CD4-positive, alpha-beta memory T cell (primary cell): ENCODE measurements around the gene NCKAP5. TPM values are rescaled to one million over a fixed set of nuclear protein-coding genes. Genes with fewer than 3 reads are reported as not detected.

ENCODE experiments used
- CTCF ChIA-PET: fragments of 350-600 bp; sonication (Branson Sonifier 250); formaldehyde crosslinking; loops from one replicate; lab custom pipeline; 2021; ENCODE audit warnings: inconsistent platforms; ENCODE audit not compliant: partially characterized antibody; lab: Charles Lee
- POLR2A ChIA-PET: fragments of 350-600 bp; sonication (Branson Sonifier 250); formaldehyde crosslinking; loops from one replicate; lab custom pipeline; 2021; ENCODE audit not compliant: partially characterized antibody; lab: Charles Lee
- DNase-seq, 5 donors: peaks; one replicate each; pipeline versions ENCODE4 v3.0.0 to v3.0.0-alpha.2; 2020 to 2022; ENCODE audit warnings: mixed read lengths in 1 of 5
- H3K27ac ChIP-seq: one replicate; pipeline ENCODE4 v1.7.0; 2013; ENCODE audit warnings: low read depth, low read length
- H3K27me3 ChIP-seq: 2 replicates; pipeline ENCODE4 v1.7.0; 2013; ENCODE audit warnings: mild to moderate bottlenecking, low read length, moderate library complexity; ENCODE audit not compliant: insufficient read depth
- H3K36me3 ChIP-seq: 2 replicates; pipeline ENCODE4 v1.7.0; 2013; ENCODE audit warnings: mild to moderate bottlenecking, low read length, moderate library complexity; ENCODE audit not compliant: insufficient read depth
- H3K4me1 ChIP-seq: 2 replicates; pipeline ENCODE4 v1.7.0; 2013; ENCODE audit warnings: mild to moderate bottlenecking, low read length, moderate library complexity; ENCODE audit not compliant: insufficient read depth
- H3K4me3 ChIP-seq, 2 donors: one replicate each; pipeline ENCODE4 v1.7.0; 2013; ENCODE audit warnings: low read length in 2 of 2, mild to moderate bottlenecking in 1 of 2
- H3K9me3 ChIP-seq, 2 donors: one replicate each; pipeline ENCODE4 v1.7.0; 2013; ENCODE audit warnings: low read length in 2 of 2, control low read depth in 1 of 2; ENCODE audit not compliant: control insufficient read depth in 1 of 2
- H3K27ac Mint-ChIP-seq, 7 donors: one replicate each; pipeline ENCODE4 v1.8.0; 2020 to 2021; ENCODE audit warnings: mixed read lengths in 7 of 7, mild to moderate bottlenecking in 6 of 7, inconsistent platforms in 3 of 7, moderate library complexity in 3 of 7
- H3K27me3 Mint-ChIP-seq, 2 donors: one replicate each; pipeline ENCODE4 v1.8.0; 2020 to 2021; ENCODE audit warnings: mixed read lengths in 2 of 2
- H3K36me3 Mint-ChIP-seq, 2 donors: one replicate each; pipeline ENCODE4 v1.8.0; 2020 to 2021; ENCODE audit warnings: mixed read lengths in 2 of 2, inconsistent platforms in 1 of 2, mild to moderate bottlenecking in 1 of 2
- H3K4me1 Mint-ChIP-seq, 4 donors: one replicate each; pipeline ENCODE4 v1.8.0; 2020 to 2021; ENCODE audit warnings: mixed read lengths in 4 of 4, mild to moderate bottlenecking in 1 of 4
- H3K4me3 Mint-ChIP-seq, 8 donors: one replicate each; pipeline ENCODE4 v1.8.0; 2020 to 2021; ENCODE audit warnings: mixed read lengths in 8 of 8, mild to moderate bottlenecking in 7 of 8, moderate library complexity in 6 of 8, inconsistent platforms in 3 of 8
- H3K9me3 Mint-ChIP-seq, 8 donors: one replicate each; pipeline ENCODE4 v1.8.0; 2020 to 2021; ENCODE audit warnings: mixed read lengths in 8 of 8, mild to moderate bottlenecking in 5 of 8, inconsistent platforms in 3 of 8, moderate library complexity in 1 of 8
- intact Hi-C: fragments of 100-400 bp; cut with micrococcal nuclease; formaldehyde crosslinking; loops from one replicate; pipeline ENCODE4 v1.15.1; 2023
- polyA plus RNA-seq, 2 donors: library from polyadenylated mRNA; unstranded; fragments of 300-500 nt; fragmentation: Illumina TruSeq; gene quantifications; one replicate each; pipeline ENCODE4 v1.2.3, GENCODE V29; 2021
- total RNA-seq, 2 experiments: library from RNA; stranded (reverse); gene quantifications; one replicate each; pipeline ENCODE4 v1.2.3, GENCODE V29; 2021

Gene NCKAP5
- total and polyA plus RNA-seq, 4 experiments from 2014 or later: not detected

DNA sequence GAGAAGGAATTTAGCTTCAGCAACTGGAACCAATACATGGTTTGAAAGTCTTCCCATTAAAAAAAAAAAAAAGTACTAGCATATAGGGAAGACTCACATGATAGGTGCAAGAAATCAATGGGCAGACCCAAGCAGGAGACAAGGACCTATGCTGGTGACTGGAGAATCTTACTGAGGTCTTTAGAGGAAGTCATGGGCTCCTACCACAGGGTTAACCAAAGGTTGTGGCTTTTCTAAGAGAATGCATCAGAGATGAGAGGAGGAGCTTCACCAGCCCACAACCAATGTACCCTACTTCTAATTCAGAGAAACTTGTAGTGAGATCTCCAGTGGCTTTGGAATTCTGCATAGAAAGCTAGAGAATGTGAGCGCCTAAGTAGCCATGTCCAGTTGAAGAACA lies 207.4 kb downstream of the NCKAP5 start:
- ChIA-PET POLR2A (no interaction called here), CTCF (no interaction called here)
- intact Hi-C loops: no loop called here
- Mint-ChIP-seq H3K36me3 (no peaks in the 10 kb centered on the region), H3K4me3 (no peak overlapping the region), H3K4me1 (no peaks in the 10 kb centered on the region), H3K9me3 (peaks cover 0 to 6% (median 4%) of the 10 kb centered on the region in 8 donors), H3K27me3 (no peaks in the 10 kb centered on the region), H3K27ac (no peak overlapping the region)
- no peak overlapping the region for H3K4me3 ChIP-seq
- DNase-seq: no peak
- H3K4me1 ChIP-seq: no peaks in the 10 kb centered on the region
- H3K9me3 ChIP-seq: no peaks in the 10 kb centered on the region
- no peaks in the 10 kb centered on the region for H3K36me3 ChIP-seq
- H3K27me3 ChIP-seq: no peaks in the 10 kb centered on the region
- H3K27ac ChIP-seq: no peak overlapping the region

DNA sequence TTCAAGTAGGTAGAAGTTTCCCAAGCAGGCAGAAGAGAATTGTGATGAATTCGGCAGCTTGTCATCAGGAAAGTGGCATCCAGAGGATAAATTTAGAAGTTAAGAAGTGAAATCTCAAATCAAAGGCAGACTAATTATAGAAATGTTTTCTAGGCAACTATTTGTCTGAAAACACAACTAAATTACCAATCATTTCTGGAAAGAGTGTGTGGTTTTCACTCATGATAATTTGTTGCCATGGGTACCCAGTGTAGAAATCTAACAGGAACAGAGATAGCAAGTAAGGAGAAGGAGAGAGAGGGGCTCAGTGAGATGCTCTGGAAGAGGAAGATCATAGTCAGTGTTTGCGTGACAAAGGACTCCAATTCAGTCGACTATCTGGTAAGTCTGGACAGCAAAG lies 208.1 kb downstream of the NCKAP5 start:
- Mint-ChIP-seq H3K4me1 (no peaks in the 10 kb centered on the region), H3K9me3 (peaks cover 0 to 6% (median 4%) of the 10 kb centered on the region in 8 donors), H3K27me3 (no peaks in the 10 kb centered on the region), H3K36me3 (no peaks in the 10 kb centered on the region), H3K27ac (peak overlapping the region in 1 of 7 donors; percentile 42), H3K4me3 (no peak overlapping the region)
- intact Hi-C loops: no loop called here
- Histone ChIP-seq H3K9me3 (no peaks in the 10 kb centered on the region), H3K36me3 (no peaks in the 10 kb centered on the region), H3K27me3 (no peaks in the 10 kb centered on the region), H3K27ac (no peak overlapping the region), H3K4me3 (no peak overlapping the region), H3K4me1 (no peaks in the 10 kb centered on the region)
- ChIA-PET CTCF (no interaction called here), POLR2A (no interaction called here)
- no peak for DNase-seq

DNA sequence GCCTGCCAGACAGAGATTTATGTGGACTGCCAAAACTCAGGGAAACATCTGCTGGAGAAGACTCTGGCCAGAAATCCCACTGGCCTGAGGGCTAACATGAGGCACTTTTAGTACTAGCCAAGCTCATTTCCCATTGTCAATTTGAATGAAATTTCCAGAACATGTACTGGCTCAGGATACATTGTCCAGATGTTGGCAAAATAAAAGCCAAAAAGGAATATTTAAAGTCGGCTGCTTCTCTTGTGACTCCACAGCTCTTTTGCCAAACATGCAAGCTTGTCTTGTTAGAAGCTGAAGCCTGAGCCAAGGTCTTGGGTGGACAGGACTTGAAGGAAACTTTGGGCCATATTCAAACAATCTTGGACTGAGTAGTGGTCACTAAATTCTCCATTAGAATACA lies 215.5 kb downstream of the NCKAP5 start:
- Mint-ChIP-seq H3K27ac (no peak overlapping the region), H3K27me3 (no peaks in the 10 kb centered on the region), H3K9me3 (peaks cover 0 to 4% (median 0%) of the 10 kb centered on the region in 8 donors), H3K36me3 (no peaks in the 10 kb centered on the region), H3K4me3 (no peak overlapping the region), H3K4me1 (no peaks in the 10 kb centered on the region)
- ChIA-PET POLR2A (no interaction called here), CTCF (no interaction called here)
- Histone ChIP-seq H3K9me3 (no peaks in the 10 kb centered on the region), H3K36me3 (no peaks in the 10 kb centered on the region), H3K27ac (no peak overlapping the region), H3K4me3 (no peak overlapping the region), H3K27me3 (no peaks in the 10 kb centered on the region), H3K4me1 (no peaks in the 10 kb centered on the region)
- DNase-seq: no peak
- intact Hi-C loops: no loop called here

DNA sequence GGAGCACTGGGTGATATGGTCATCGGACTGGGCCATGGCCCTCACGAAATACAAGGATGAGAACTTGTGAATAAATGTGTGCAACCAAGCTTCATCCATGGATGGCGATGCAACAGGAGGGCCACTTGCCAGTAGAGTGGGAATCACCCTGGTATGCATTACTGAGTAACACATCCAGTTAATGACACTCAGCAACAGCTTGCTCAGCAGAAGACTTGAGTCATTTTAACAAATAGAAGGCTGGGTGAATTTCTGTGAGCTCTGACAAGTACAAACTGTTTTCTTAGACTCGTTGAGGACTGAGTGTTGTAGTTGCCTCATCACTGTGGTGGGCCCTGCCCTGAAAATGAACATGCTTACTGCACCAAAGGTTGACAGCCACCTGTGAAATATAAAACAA lies 221.6 kb downstream of the NCKAP5 start:
- Mint-ChIP-seq H3K27ac (no peak overlapping the region), H3K4me1 (no peaks in the 10 kb centered on the region)
- CTCF ChIA-PET: no interaction called here

DNA sequence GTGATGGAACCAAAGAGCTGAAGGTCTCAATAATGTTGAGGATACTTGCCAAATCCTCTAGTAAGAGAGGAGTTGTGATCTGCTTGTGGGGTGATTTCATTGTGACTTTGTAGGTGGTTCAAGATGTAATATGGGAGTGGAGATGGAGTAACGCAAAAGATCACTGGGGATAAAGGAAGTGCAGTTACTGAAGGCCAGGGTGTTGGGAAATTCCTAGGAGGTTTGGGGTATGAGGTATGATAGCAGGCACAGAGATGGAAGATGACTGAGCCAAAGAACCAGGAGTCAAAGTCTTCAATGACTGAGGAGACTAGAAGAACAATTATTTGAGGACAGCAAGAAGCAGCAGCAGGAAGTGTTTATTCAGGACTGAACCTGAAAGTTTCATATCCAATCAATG lies 222.6 kb downstream of the NCKAP5 start:
- Mint-ChIP-seq H3K9me3 (peaks cover 0 to 8% (median 4%) of the 10 kb centered on the region in 8 donors), H3K4me3 (no peak overlapping the region), H3K4me1 (no peaks in the 10 kb centered on the region), H3K36me3 (no peaks in the 10 kb centered on the region), H3K27me3 (no peaks in the 10 kb centered on the region), H3K27ac (no peak overlapping the region)
- Histone ChIP-seq H3K4me3 (no peak overlapping the region), H3K9me3 (no peaks in the 10 kb centered on the region), H3K27me3 (no peaks in the 10 kb centered on the region), H3K27ac (no peak overlapping the region), H3K36me3 (no peaks in the 10 kb centered on the region), H3K4me1 (no peaks in the 10 kb centered on the region)
- ChIA-PET POLR2A (no interaction called here), CTCF (no interaction called here)
- intact Hi-C loops: no loop called here
- DNase-seq: no peak

More for the DNA sequence above, 221.6 kb downstream of the NCKAP5 start:
- no peaks in the 10 kb centered on the region for H3K27me3 Mint-ChIP-seq
- no peaks in the 10 kb centered on the region for H3K36me3 ChIP-seq
- H3K36me3 Mint-ChIP-seq: no peaks in the 10 kb centered on the region
- DNase-seq: no peak
- POLR2A ChIA-PET: no interaction called here
- H3K9me3 ChIP-seq: no peaks in the 10 kb centered on the region
- intact Hi-C loops: no loop called here
- no peak overlapping the region for H3K4me3 ChIP-seq
- H3K27me3 ChIP-seq: no peaks in the 10 kb centered on the region
- no peak overlapping the region for H3K27ac ChIP-seq
- H3K4me3 Mint-ChIP-seq: no peak overlapping the region
- H3K4me1 ChIP-seq: no peaks in the 10 kb centered on the region
- H3K9me3 Mint-ChIP-seq: peaks cover 0 to 9% (median 4%) of the 10 kb centered on the region in 8 donors

DNA sequence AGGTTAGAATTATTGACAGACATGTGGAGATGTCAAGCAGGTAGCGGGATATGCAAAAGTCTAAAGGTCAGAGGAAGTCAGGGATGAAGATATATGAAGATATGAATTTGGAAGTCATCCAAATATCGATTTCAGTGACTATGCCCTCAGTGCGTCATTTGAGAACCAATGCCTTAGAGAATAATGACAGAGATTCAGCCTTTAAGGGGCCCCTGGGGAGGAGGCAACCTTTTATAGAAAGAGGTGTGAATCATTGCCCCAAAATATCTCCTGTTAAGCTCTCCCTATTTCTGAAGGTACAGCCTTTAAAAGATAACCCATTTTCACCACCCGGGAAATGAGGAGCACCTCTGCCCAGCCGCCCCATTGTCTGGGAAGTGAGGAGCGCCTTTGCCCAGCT lies 223.4 kb downstream of the NCKAP5 start:
- H3K4me1 ChIP-seq: no peaks in the 10 kb centered on the region
- no peaks in the 10 kb centered on the region for H3K27me3 Mint-ChIP-seq
- no peaks in the 10 kb centered on the region for H3K9me3 ChIP-seq
- no peaks in the 10 kb centered on the region for H3K36me3 ChIP-seq
- no peak overlapping the region for H3K4me3 Mint-ChIP-seq
- no peaks in the 10 kb centered on the region for H3K36me3 Mint-ChIP-seq
- peaks cover 0 to 8% (median 4%) of the 10 kb centered on the region in 8 donors for H3K9me3 Mint-ChIP-seq
- DNase-seq: no peak
- no peak overlapping the region for H3K27ac ChIP-seq
- H3K27me3 ChIP-seq: no peaks in the 10 kb centered on the region
- POLR2A ChIA-PET: no interaction called here
- no peaks in the 10 kb centered on the region for H3K4me1 Mint-ChIP-seq
- no peak overlapping the region for H3K27ac Mint-ChIP-seq
- CTCF ChIA-PET: no interaction called here
- no peak overlapping the region for H3K4me3 ChIP-seq
- intact Hi-C loops: no loop called here

DNA sequence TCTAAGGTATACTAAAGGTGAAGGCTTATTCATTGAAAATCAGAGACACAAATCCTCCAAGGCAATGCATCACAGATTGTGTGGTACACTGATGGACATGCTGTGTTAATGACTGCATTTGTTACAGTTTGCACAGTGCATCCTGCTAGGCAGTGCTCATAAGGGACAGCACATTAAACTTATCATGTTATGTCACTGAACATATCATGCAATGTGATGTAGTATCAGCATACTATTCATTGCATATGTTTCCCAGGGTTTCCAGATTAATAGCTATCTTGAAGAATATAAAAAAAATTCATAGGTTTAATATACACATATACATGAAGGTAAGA lies 225.3 kb downstream of the NCKAP5 start:
- ChIA-PET POLR2A (no interaction called here), CTCF (no interaction called here)
- intact Hi-C loops: no loop called here
- H3K9me3 Mint-ChIP-seq: peaks cover 0 to 7% (median 4%) of the 10 kb centered on the region in 8 donors
- Histone ChIP-seq H3K4me3 (no peak overlapping the region), H3K9me3 (no peaks in the 10 kb centered on the region), H3K27ac (no peak overlapping the region), H3K4me1 (no peaks in the 10 kb centered on the region), H3K36me3 (no peaks in the 10 kb centered on the region), H3K27me3 (no peaks in the 10 kb centered on the region)
- H3K27me3 Mint-ChIP-seq: no peaks in the 10 kb centered on the region
- no peak overlapping the region for H3K4me3 Mint-ChIP-seq
- H3K36me3 Mint-ChIP-seq: no peaks in the 10 kb centered on the region
- DNase-seq: no peak
- no peaks in the 10 kb centered on the region for H3K4me1 Mint-ChIP-seq
- H3K27ac Mint-ChIP-seq: no peak overlapping the region
